Mammary epithelial cell (primary cell): ENCODE data around the gene DSCAML1.

Experiments
- CTCF ChIP-seq, 2 donors: IDR thresholded peaks in 1 of 2; conservative IDR thresholded peaks in 1 of 2; 2 replicates each; pipeline ENCODE4 v1.5.1; 2011 to 2012; ENCODE audit warnings: inconsistent platforms in 2 of 2, low read length in 2 of 2, mild to moderate bottlenecking in 2 of 2, control low read depth in 1 of 2, low read depth in 1 of 2; ENCODE audit not compliant: insufficient read depth in 1 of 2; ENCODE audit errors: extremely low read depth in 1 of 2
- EZH2 ChIP-seq: IDR thresholded peaks from 2 replicates; pipeline ENCODE4 v1.6.1; 2012; ENCODE audit warnings: low read length, inconsistent platforms, borderline replicate concordance

- TF ChIP-seq CTCF (conservative IDR thresholded peaks at IDR 0.05 in 1 of 2, IDR thresholded peaks at IDR 0.05 in 1 of 2; ENCODE audit: extremely low read depth in 1 of 2, insufficient read depth in 1 of 2, low read depth in 1 of 2, low read length in 2 of 2) (no peak), EZH2 (no peak)
These were observed 4.8 kb downstream of the DSCAML1 start for GRCh38 chr11:117792241-117792640.
